HG02678 (cell line): Measurements from ENCODE around the gene KCNN3.

Experiments
- ATAC-seq: cut with Tn5 transposase; IDR thresholded peaks from one replicate; pipeline ENCODE4 v1.9.1; 2021; ENCODE audit warnings: mild to moderate bottlenecking, moderate library complexity; ENCODE audit not compliant: unreplicated experiment

Gene KCNN3

GRCh38 chr1:154797175-154797574, 72.9 kb downstream of the KCNN3 start:
- no peak for ATAC-seq

- ATAC-seq = no peak
Measured at GRCh38 chr1:154796303-154796892, 73.7 kb downstream of the KCNN3 start.

GRCh38 chr1:154794608-154795007, 75.5 kb downstream of the KCNN3 start:
- no peak for ATAC-seq

GRCh38 chr1:154793685-154794084, 76.4 kb downstream of the KCNN3 start:
- ATAC-seq = no peak

- no peak for ATAC-seq
Measured at GRCh38 chr1:154792899-154793298, 77.2 kb downstream of the KCNN3 start.

GRCh38 chr1:154791292-154792166, 78.6 kb downstream of the KCNN3 start:
- ATAC-seq = peak; percentile 93

GRCh38 chr1:154788886-154789285, 81.2 kb downstream of the KCNN3 start:
- no peak for ATAC-seq

GRCh38 chr1:154788110-154788870, 81.8 kb downstream of the KCNN3 start:
- no peak for ATAC-seq

GRCh38 chr1:154786804-154787570, 83.1 kb downstream of the KCNN3 start:
- no peak for ATAC-seq

- peak; percentile 82 for ATAC-seq
Measured at GRCh38 chr1:154784924-154785531, 85.1 kb downstream of the KCNN3 start.

GRCh38 chr1:154784416-154784815, 85.7 kb downstream of the KCNN3 start:
- no peak for ATAC-seq

- ATAC-seq = no peak
Measured at GRCh38 chr1:154783976-154784375, 86.1 kb downstream of the KCNN3 start.

GRCh38 chr1:154780541-154780940, 89.5 kb downstream of the KCNN3 start:
- ATAC-seq = no peak

- ATAC-seq = no peak
Measured at GRCh38 chr1:154779551-154780189, 90.4 kb downstream of the KCNN3 start.

- no peak for ATAC-seq
Measured at GRCh38 chr1:154778944-154779343, 91.1 kb downstream of the KCNN3 start.

GRCh38 chr1:154778275-154778674, 91.8 kb downstream of the KCNN3 start:
- ATAC-seq = no peak

GRCh38 chr1:154777781-154778180, 92.3 kb downstream of the KCNN3 start:
- ATAC-seq = no peak

GRCh38 chr1:154777154-154777553, 92.9 kb downstream of the KCNN3 start:
- no peak for ATAC-seq

GRCh38 chr1:154775621-154776605, 94.2 kb downstream of the KCNN3 start:
- no peak for ATAC-seq
